HCT116 (cell line): ENCODE measurements around the gene MOGAT3. TPM values are rescaled to one million over a fixed set of nuclear protein-coding genes. Genes with fewer than 3 reads are reported as not detected.

Experiments
- ATAC-seq: fragments of 200-7000 bp; cut with Tn5 transposase; 2 replicates; pipeline ENCODE4 v1.9.1; 2020; ENCODE audit warnings: mild to moderate bottlenecking, moderate library complexity
- BruUV-seq: library from RNA; stranded (reverse); fragments of 400-500 nt; replicated peaks from 2 replicates; lab custom pipeline; 2021; lab: Mats Ljungman, UMichigan
- CTCF ChIA-PET: fragments of 300-600 bp; sonication (Branson Sonifier 250); formaldehyde crosslinking; loops from one replicate; lab custom pipeline; 2021; ENCODE audit warnings: antibody characterized with exemption; lab: Charles Lee
- POLR2A ChIA-PET: fragments of 300-600, 350-600 bp; sonication (Branson Sonifier 250); formaldehyde crosslinking; loops from one replicate; lab custom pipeline; 2021; ENCODE audit warnings: antibody characterized with exemption; lab: Charles Lee
- RAD21 ChIA-PET, 2 experiments: fragments of 300-600 bp; sonication (Branson Sonifier 250); formaldehyde crosslinking; loops; one replicate each; lab custom pipeline; 2023; ENCODE audit warnings: low total read pairs in 2 of 2; ENCODE audit not compliant: uncharacterized antibody in 2 of 2, unreplicated experiment in 2 of 2, low non-redundant PET in 1 of 2; lab: Charles Lee
- DNase-seq: peaks from one replicate; pipeline ENCODE4 v3.0.0-alpha.2; 2010; ENCODE audit warnings: low read depth, low spot score
- H2AFZ ChIP-seq: fragments of 200-600 bp; shearing (Covaris generic), sonication (generic); 2 replicates; pipeline ENCODE4 v1.6.1; 2017; ENCODE audit warnings: low read depth, mixed run types, mixed read lengths, antibody characterized with exemption, low read length; ENCODE audit not compliant: poor library complexity, severe bottlenecking
- H3K27ac ChIP-seq: 2 replicates; pipeline ENCODE4 v1.5.1; 2012; ENCODE audit warnings: low read depth, low read length
- H3K27me3 ChIP-seq: fragments of 200-600 bp; sonication (generic); 2 replicates; pipeline ENCODE4 v1.6.1; 2016; ENCODE audit warnings: mixed run types, low read length, mixed read lengths; ENCODE audit not compliant: insufficient read depth
- H3K36me3 ChIP-seq, 2 experiments: fragments of 200-500 bp in 1 of 2; fragments of 200-600 bp in 1 of 2; sonication (Bioruptor generic) in 1 of 2; sonication (generic) in 1 of 2; 2 replicates each; pipeline versions ENCODE4 v1.5.1 to v1.6.1; 2014 to 2016; ENCODE audit warnings: low read length in 2 of 2, inconsistent platforms in 1 of 2, mixed read lengths in 1 of 2, mixed run types in 1 of 2; ENCODE audit not compliant: insufficient read depth in 2 of 2, control insufficient read depth in 1 of 2
- H3K4me1 ChIP-seq, 2 experiments: fragments of 200-600 bp in 1 of 2; sonication (generic) in 1 of 2; 2 replicates each; pipeline versions ENCODE4 v1.5.1 to v1.6.1; 2012 to 2017; ENCODE audit warnings: low read length in 2 of 2, inconsistent platforms in 1 of 2, mild to moderate bottlenecking in 1 of 2, mixed read lengths in 1 of 2, mixed run types in 1 of 2, moderate library complexity in 1 of 2; ENCODE audit not compliant: insufficient read depth in 2 of 2, control insufficient read depth in 1 of 2
- H3K4me2 ChIP-seq: fragments of 200-600 bp; sonication (generic); 2 replicates; pipeline ENCODE4 v1.6.1; 2017; ENCODE audit warnings: mixed run types, low read length, mixed read lengths
- H3K4me3 ChIP-seq, 2 experiments: fragments of 200-600 bp in 1 of 2; sonication (generic) in 1 of 2; replicated peaks in 1 of 2; 2 replicates each; pipeline ENCODE4 v1.5.1; 2011 to 2016; ENCODE audit warnings: low read length in 2 of 2, control low read depth in 1 of 2, low read depth in 1 of 2, mild to moderate bottlenecking in 1 of 2, mixed read lengths in 1 of 2, mixed run types in 1 of 2
- H3K79me2 ChIP-seq: fragments of 200-600 bp; sonication (generic); 2 replicates; pipeline ENCODE4 v1.6.1; 2017; ENCODE audit warnings: mild to moderate bottlenecking, mixed run types, low read length, moderate library complexity, mixed read lengths; ENCODE audit not compliant: insufficient read depth
- H3K9ac ChIP-seq: fragments of 200-600 bp; sonication (generic); 2 replicates; pipeline ENCODE4 v1.6.1; 2016; ENCODE audit warnings: low read length, mixed read lengths
- H3K9me2 ChIP-seq: fragments of 200-600 bp; sonication (generic), shearing (Covaris generic); 2 replicates; pipeline ENCODE4 v1.6.1; 2017; ENCODE audit warnings: mixed run types, mild to moderate bottlenecking, moderate library complexity; ENCODE audit not compliant: insufficient read depth
- H3K9me3 ChIP-seq, 2 experiments: fragments of 200-500 bp in 1 of 2; fragments of 200-600 bp in 1 of 2; sonication (Bioruptor generic) in 1 of 2; sonication (generic) in 1 of 2; 2 replicates each; pipeline ENCODE4 v1.6.1; 2014 to 2017; ENCODE audit warnings: low read length in 2 of 2, mixed read lengths in 2 of 2, inconsistent platforms in 1 of 2, low read depth in 1 of 2, mild to moderate bottlenecking in 1 of 2, mixed run types in 1 of 2, moderate library complexity in 1 of 2; ENCODE audit not compliant: control insufficient read depth in 1 of 2, insufficient read depth in 1 of 2
- H4K20me1 ChIP-seq: fragments of 200-600 bp; sonication (generic), shearing (Covaris generic); 2 replicates; pipeline ENCODE4 v1.6.1; 2017; ENCODE audit warnings: mixed run types, mild to moderate bottlenecking, moderate library complexity; ENCODE audit not compliant: insufficient read depth
- CBX3 ChIP-seq: IDR thresholded peaks from 2 replicates; pipeline ENCODE4 v1.6.1; 2012; ENCODE audit warnings: low read depth
- CTCF ChIP-seq, 3 experiments: fragments of 200-600 bp in 1 of 3; sonication (generic) in 1 of 3; IDR thresholded peaks in 2 of 3; conservative IDR thresholded peaks in 1 of 3; 2 replicates each; pipeline ENCODE4 v1.5.1; 2012 to 2017; ENCODE audit warnings: low read depth in 2 of 3, low read length in 2 of 3, antibody characterized with exemption in 1 of 3, borderline replicate concordance in 1 of 3, control low read depth in 1 of 3, mild to moderate bottlenecking in 1 of 3, mixed read lengths in 1 of 3, mixed run types in 1 of 3, moderate library complexity in 1 of 3; ENCODE audit not compliant: insufficient read depth in 1 of 3
- EGR1 ChIP-seq: IDR thresholded peaks from 2 replicates; pipeline ENCODE4 v1.6.1; 2012; ENCODE audit warnings: low read depth
- EZH2 ChIP-seq: fragments of 200-600 bp; sonication (generic); IDR thresholded peaks from 2 replicates; pipeline ENCODE4 v1.6.1; 2017; ENCODE audit warnings: antibody characterized with exemption, mixed run types
- EZH2phosphoT487 ChIP-seq: fragments of 200-600 bp; IDR thresholded peaks from 2 replicates; pipeline ENCODE4 v1.6.1; 2018; ENCODE audit warnings: antibody characterized with exemption, borderline replicate concordance
- FOSL1 ChIP-seq: IDR thresholded peaks from 2 replicates; pipeline ENCODE4 v1.6.1; 2012; ENCODE audit warnings: low read depth
- JUND ChIP-seq: IDR thresholded peaks from 2 replicates; pipeline ENCODE4 v1.6.1; 2012
- POLR2A ChIP-seq: IDR thresholded peaks from 2 replicates; pipeline ENCODE4 v1.7.0; 2011; ENCODE audit warnings: borderline replicate concordance; ENCODE audit not compliant: insufficient read depth, insufficient read length; ENCODE audit errors: extremely low read depth
- RAD21 ChIP-seq: IDR thresholded peaks from 2 replicates; pipeline ENCODE4 v1.6.1; 2012; ENCODE audit warnings: low read depth, mild to moderate bottlenecking
- SP1 ChIP-seq: IDR thresholded peaks from 2 replicates; pipeline ENCODE4 v1.6.1; 2012; ENCODE audit warnings: low read depth
- SRF ChIP-seq: IDR thresholded peaks from 2 replicates; pipeline ENCODE4 v1.6.1; 2012; ENCODE audit warnings: low read depth
- TCF7L2 ChIP-seq: IDR thresholded peaks from 2 replicates; pipeline ENCODE4 v1.7.0; 2011; ENCODE audit warnings: borderline replicate concordance, inconsistent platforms; ENCODE audit not compliant: insufficient read depth, insufficient read length; ENCODE audit errors: extremely low read depth
- YY1 ChIP-seq: IDR thresholded peaks from 2 replicates; pipeline ENCODE4 v1.6.1; 2011; ENCODE audit warnings: low read length, low read depth, moderate library complexity, mild to moderate bottlenecking; ENCODE audit not compliant: insufficient replicate concordance; ENCODE audit errors: extremely low read depth
- ZBTB33 ChIP-seq: IDR thresholded peaks from 2 replicates; pipeline ENCODE4 v1.6.1; 2011; ENCODE audit warnings: mild to moderate bottlenecking, low read length, moderate library complexity; ENCODE audit not compliant: insufficient replicate concordance; ENCODE audit errors: extremely low read depth
- ZFX ChIP-seq: fragments of 450-650 bp; IDR thresholded peaks from 2 replicates; pipeline ENCODE4 v1.6.1; 2017
- ZNF274 ChIP-seq: fragments of 200-500 bp; sonication (Bioruptor generic); IDR thresholded peaks from 2 replicates; pipeline ENCODE4 v1.6.1; 2014; ENCODE audit warnings: mild to moderate bottlenecking, low read depth, low read length, inconsistent platforms
- intact Hi-C: fragments of 100-400 bp; cut with micrococcal nuclease; formaldehyde crosslinking; loops from 2 replicates; pipeline ENCODE4 v1.10.0; 2022
- total RNA-seq: library from RNA; stranded (reverse); gene quantifications from one replicate; pipeline ENCODE4 v1.2.1, GENCODE V29; 2021; ENCODE audit not compliant: unreplicated experiment
- TF ChIP-seq, protein P1 (sequence below): IDR thresholded peaks from 2 replicates; pipeline ENCODE4 v1.6.1; 2012; ENCODE audit warnings: low read depth
- TF ChIP-seq, protein P2 (sequence below): IDR thresholded peaks from 2 replicates; pipeline ENCODE4 v1.6.1; 2012

Gene MOGAT3
- total RNA-seq, 1 experiment from 2014 or later, result not detected

GRCh38 chr7:101159696-101160674 lies 40.9 kb downstream of the MOGAT3 start:
- peak overlapping the region; percentile 79 for H3K9ac ChIP-seq
- no peaks in the 10 kb centered on the region for H3K9me3 ChIP-seq
- intact Hi-C loops, result no loop called here
- POLR2A ChIA-PET, result interaction anchor here (0.9 to 1.2 kb wide), 3 partner anchors 16 to 65 kb away, joined by 3 to 4 read pairs (median 3); no protein-coding TSS in a partner anchor
- no peak overlapping the region for H2AFZ ChIP-seq
- H3K79me2 ChIP-seq, result peaks cover 42% of the 10 kb centered on the region
- RAD21 ChIA-PET, result no interaction called here
- no TSS peak for BruUV-seq
- H3K4me2 ChIP-seq, result peak overlapping the region; percentile 85
- peak overlapping the region in 1 of 2 experiments; percentile 30; a peak in 2 of 4 replicates for H3K4me3 ChIP-seq
- H4K20me1 ChIP-seq, result no peaks in the 10 kb centered on the region
- peaks cover 6 to 32% of the 10 kb centered on the region in 2 experiments; a peak in 3 of 4 replicates for H3K36me3 ChIP-seq
- CTCF ChIA-PET, result interaction anchor here (1.1 to 1.7 kb wide), 3 partner anchors 16 to 123 kb away, joined by 3 to 6 read pairs (median 4); no protein-coding TSS in a partner anchor
- H3K27me3 ChIP-seq, result no peaks in the 10 kb centered on the region
- H3K4me1 ChIP-seq, result peaks cover 61 to 97% of the 10 kb centered on the region in 2 experiments
- DNase-seq, result no peak
- peak overlapping the region; percentile 97 for H3K27ac ChIP-seq
- peak; percentile 43 for ATAC-seq
- no peaks in the 10 kb centered on the region for H3K9me2 ChIP-seq
- no peak for TF ChIP-seq EZH2phosphoT487
- no peak for TF ChIP-seq POLR2A
- no peak for TF ChIP-seq EZH2
- TF ChIP-seq SP1, result no peak
- no peak for TF ChIP-seq ZNF274
- TF ChIP-seq, protein P1, sequence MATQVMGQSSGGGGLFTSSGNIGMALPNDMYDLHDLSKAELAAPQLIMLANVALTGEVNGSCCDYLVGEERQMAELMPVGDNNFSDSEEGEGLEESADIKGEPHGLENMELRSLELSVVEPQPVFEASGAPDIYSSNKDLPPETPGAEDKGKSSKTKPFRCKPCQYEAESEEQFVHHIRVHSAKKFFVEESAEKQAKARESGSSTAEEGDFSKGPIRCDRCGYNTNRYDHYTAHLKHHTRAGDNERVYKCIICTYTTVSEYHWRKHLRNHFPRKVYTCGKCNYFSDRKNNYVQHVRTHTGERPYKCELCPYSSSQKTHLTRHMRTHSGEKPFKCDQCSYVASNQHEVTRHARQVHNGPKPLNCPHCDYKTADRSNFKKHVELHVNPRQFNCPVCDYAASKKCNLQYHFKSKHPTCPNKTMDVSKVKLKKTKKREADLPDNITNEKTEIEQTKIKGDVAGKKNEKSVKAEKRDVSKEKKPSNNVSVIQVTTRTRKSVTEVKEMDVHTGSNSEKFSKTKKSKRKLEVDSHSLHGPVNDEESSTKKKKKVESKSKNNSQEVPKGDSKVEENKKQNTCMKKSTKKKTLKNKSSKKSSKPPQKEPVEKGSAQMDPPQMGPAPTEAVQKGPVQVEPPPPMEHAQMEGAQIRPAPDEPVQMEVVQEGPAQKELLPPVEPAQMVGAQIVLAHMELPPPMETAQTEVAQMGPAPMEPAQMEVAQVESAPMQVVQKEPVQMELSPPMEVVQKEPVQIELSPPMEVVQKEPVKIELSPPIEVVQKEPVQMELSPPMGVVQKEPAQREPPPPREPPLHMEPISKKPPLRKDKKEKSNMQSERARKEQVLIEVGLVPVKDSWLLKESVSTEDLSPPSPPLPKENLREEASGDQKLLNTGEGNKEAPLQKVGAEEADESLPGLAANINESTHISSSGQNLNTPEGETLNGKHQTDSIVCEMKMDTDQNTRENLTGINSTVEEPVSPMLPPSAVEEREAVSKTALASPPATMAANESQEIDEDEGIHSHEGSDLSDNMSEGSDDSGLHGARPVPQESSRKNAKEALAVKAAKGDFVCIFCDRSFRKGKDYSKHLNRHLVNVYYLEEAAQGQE, result no peak
- TF ChIP-seq TCF7L2, result peak; percentile 39
- no peak for TF ChIP-seq RAD21
- TF ChIP-seq, protein P2, sequence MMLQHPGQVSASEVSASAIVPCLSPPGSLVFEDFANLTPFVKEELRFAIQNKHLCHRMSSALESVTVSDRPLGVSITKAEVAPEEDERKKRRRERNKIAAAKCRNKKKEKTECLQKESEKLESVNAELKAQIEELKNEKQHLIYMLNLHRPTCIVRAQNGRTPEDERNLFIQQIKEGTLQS, result no peak
- TF ChIP-seq ZBTB33, result no peak
- no peak for TF ChIP-seq EGR1
- peak; percentile 14 for TF ChIP-seq YY1
- no peak for TF ChIP-seq CTCF (IDR thresholded peaks at IDR 0.05 in 2 of 3, conservative IDR thresholded peaks at IDR 0.05 in 1 of 3; ENCODE audit: borderline replicate concordance in 1 of 3, insufficient read depth in 1 of 3, low read depth in 2 of 3, low read length in 2 of 3)
- TF ChIP-seq SRF, result no peak
- no peak for TF ChIP-seq FOSL1
- no peak for TF ChIP-seq ZFX
- TF ChIP-seq JUND, result no peak
- no peak for TF ChIP-seq CBX3
